Measurements from ENCODE around the gene PTGR1.

The PTGR1 gene

DNA sequence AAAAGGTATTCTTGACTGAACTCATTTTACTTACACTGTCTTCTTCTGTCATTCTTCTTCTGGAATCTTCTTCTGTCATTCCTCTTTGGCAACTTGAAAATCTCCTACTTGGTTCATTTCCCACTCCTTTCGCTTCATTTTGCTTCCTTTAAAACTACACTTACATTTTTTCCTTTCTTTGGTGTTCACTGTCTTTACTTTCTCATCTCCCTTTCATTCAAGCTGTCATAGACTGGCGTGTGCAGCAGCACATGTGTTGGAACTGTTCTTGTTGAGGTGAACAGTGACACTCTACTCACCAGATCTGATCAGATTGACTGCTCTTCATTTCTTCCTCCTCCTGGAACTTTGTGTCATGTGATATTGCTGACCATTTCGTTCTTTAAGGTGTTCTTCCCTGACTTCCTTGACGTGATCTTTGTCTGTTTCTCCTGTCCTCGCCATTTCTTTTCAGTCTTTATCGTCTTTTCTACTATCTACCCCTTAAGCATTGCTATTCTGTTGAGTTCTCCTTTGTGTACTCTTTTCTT lies 38.0 kb upstream of the PTGR1 start:
- DNase-seq (ENCODE audit: low read depth): no peak
- TF ChIP-seq, protein P1, sequence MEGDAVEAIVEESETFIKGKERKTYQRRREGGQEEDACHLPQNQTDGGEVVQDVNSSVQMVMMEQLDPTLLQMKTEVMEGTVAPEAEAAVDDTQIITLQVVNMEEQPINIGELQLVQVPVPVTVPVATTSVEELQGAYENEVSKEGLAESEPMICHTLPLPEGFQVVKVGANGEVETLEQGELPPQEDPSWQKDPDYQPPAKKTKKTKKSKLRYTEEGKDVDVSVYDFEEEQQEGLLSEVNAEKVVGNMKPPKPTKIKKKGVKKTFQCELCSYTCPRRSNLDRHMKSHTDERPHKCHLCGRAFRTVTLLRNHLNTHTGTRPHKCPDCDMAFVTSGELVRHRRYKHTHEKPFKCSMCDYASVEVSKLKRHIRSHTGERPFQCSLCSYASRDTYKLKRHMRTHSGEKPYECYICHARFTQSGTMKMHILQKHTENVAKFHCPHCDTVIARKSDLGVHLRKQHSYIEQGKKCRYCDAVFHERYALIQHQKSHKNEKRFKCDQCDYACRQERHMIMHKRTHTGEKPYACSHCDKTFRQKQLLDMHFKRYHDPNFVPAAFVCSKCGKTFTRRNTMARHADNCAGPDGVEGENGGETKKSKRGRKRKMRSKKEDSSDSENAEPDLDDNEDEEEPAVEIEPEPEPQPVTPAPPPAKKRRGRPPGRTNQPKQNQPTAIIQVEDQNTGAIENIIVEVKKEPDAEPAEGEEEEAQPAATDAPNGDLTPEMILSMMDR (conservative IDR thresholded peaks at IDR 0.05; ENCODE audit: low read length): no peak
- no peak overlapping the region for H3K4me3 ChIP-seq (ENCODE audit: low read length)

DNA sequence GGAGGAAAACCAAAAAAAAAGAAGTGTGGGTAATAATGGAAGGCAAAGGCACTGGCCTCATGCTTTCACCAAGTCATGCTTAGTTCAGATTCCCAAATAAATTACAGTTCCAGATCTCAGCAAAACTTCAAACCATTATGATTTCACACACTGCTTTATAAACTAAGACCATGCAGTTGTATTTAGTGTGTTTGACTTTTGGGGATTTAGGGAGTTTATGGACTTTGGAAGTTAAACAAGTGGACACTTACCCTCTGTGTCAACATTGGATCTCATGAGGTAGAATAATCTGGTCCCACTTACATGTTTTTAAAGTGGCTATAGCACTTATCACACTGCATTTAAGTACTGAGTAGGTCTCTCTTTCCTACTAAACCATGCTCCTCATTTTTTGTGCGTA lies 35.4 kb upstream of the PTGR1 start:
- no peak overlapping the region for H3K4me3 ChIP-seq (ENCODE audit: low read length)
- TF ChIP-seq, protein P1 (conservative IDR thresholded peaks at IDR 0.05; ENCODE audit: low read length): no peak
- DNase-seq (ENCODE audit: low read depth): no peak

DNA sequence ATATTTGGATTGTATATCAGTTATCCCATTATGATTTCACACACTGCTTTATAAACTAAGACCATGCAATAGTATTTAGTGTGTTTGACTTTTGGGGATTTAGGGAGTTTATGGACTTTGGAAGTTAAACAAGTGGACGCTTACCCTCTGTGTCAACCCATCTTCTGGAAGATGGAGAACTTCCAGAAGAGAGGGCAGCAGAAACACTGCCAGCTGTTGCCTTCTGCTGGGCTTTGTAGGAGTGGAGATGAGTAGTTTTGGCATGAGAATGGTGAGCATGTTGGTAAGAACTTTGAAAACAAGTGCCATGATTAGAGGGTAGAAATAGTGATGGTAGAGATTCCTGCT lies 33.9 kb upstream of the PTGR1 start:
- no peak overlapping the region for H3K4me3 ChIP-seq (ENCODE audit: low read length)
- DNase-seq (ENCODE audit: low read depth): no peak
- TF ChIP-seq, protein P1 (conservative IDR thresholded peaks at IDR 0.05; ENCODE audit: low read length): no peak

DNA sequence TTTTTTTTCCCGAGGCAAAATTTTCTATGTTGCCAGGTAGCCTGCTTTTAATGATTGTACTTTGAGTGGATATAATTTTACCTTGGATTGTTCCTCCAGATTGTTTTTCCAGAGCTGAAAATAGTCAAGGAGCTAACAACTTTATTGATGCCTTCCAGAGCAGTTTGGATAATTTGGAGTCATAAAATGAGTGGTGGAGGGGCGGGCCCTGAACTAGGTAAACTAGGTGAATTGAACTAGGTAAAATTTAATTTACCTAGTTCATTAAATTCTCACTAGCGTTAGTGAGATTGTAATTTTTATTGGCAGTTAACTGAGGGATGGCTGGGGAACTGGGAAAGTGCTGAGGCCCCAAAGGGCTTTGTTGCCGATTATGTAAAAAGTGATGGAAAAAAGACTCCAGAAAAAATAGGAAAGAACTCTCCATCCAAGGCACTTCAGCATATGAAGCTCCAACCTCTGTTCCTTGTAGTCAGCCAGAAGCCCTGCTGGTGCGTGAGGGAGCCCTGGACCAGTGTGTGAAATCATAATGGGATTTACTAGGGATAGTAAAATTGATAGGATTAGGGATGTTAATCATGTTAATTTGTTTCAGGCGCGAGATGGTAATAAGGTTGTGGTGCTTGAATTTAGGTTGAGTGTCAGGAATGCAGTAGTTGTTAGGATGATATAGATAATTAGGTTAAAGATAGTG lies 33.4 kb upstream of the PTGR1 start:
- TF ChIP-seq, protein P1 (conservative IDR thresholded peaks at IDR 0.05; ENCODE audit: low read length): no peak
- peak overlapping the region; percentile 75 for H3K4me3 ChIP-seq (ENCODE audit: low read length)
- no peak for DNase-seq (ENCODE audit: low read depth)

DNA sequence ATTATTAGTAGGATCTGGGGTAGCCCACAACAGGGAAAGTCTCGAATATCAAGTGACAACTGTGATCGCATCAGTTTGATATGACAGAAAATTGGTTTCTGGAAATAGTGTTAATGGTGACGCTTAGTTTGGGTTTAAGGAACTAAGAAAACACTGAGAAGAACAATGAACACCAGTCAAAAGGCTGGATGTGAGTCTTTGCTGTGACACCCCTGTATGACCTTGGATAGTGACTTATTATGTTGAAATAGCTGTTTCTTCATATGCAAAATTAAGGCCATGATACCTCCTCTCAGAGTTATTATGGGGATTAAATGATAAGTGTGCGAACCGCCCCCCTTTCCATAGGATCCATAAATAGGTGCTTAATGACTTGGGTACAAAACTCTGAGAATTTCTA lies 32.6 kb upstream of the PTGR1 start:
- H3K4me3 ChIP-seq (ENCODE audit: low read length): peak overlapping the region; percentile 75
- DNase-seq (ENCODE audit: low read depth): peak; percentile 19
- TF ChIP-seq, protein P1 (conservative IDR thresholded peaks at IDR 0.05; ENCODE audit: low read length): no peak

DNA sequence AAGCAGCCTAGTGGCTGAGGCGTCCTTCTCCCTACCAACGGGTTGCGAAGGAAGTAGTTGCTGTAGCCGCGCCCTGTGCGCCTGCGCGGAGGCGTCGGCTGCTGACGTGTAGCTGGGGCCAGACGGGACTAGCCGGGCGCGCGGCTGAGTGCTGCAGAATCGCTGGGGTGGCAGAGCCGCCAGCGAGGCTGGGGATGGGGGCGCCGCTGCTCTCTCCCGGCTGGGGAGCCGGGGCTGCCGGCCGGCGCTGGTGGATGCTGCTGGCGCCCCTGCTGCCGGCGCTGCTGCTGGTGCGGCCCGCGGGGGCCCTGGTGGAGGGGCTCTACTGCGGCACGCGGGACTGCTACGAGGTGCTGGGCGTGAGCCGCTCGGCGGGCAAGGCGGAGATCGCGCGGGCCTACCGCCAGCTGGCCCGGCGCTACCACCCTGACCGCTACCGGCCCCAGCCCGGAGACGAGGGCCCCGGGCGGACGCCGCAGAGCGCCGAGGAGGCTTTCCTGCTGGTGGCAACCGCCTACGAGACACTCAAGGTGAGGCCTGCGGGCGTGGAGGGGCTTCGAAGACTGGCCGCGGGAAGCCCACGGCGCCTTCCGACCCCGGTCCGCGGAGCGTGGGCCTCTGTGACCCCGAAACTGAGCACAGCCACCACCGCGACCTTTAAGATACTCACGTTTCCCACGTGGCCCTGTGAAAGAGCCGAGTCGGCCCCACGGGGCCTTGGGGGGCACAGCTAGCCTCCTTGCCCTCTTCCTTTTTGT lies 31.9 kb upstream of the PTGR1 start, which contains the start of gene DNAJC25:
Gene DNAJC25 (plus strand): TSS at position 121 of the 758 bp plus-strand sequence. CDS start 74 bp downstream, at position 195.
- peak within 1 kb of the TSS; percentile 75 for H3K4me3 ChIP-seq (ENCODE audit: low read length)
- peak; percentile 99 for DNase-seq (ENCODE audit: low read depth)
- TF ChIP-seq, protein P1 (conservative IDR thresholded peaks at IDR 0.05; ENCODE audit: low read length): no peak

DNA sequence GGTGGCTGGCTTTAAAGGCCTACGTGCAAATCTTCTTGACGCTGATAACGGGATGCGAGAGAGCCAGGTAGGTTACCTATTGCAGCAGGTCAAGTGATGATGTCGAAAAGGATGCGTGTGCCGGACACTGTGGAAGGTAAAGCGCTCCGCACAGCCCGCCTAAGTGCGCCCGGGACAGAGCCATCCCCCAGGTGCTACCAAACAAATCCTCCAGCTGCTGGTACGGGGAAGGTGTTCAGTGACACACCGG lies 31.4 kb upstream of the PTGR1 start:
- peak overlapping the region; percentile 75 for H3K4me3 ChIP-seq (ENCODE audit: low read length)
- TF ChIP-seq, protein P1 (conservative IDR thresholded peaks at IDR 0.05; ENCODE audit: low read length): no peak
- no peak for DNase-seq (ENCODE audit: low read depth)

All from AG10803 (cell line).